ENCODE results near the gene FOXA3.

Gene FOXA3

GRCh38 chr19:45863840-45864628 lies at the start of gene FOXA3:
FOXA3 (plus strand) TSS chr19:45864326; CDS start chr19:45864457, 131 bp downstream.
- TF ChIP-seq CTCF (IDR thresholded peaks at IDR 0.05; ENCODE audit: extremely low read depth, missing control alignments), result peak; percentile 62
- DNase-seq (ENCODE audit: low spot score), result peak; percentile 95

GRCh38 chr19:45814851-45815480 lies 49.2 kb upstream of the FOXA3 start, which contains the start of gene RSPH6A:
RSPH6A (minus strand) TSS chr19:45815308; CDS start chr19:45815176, 132 bp downstream.
- DNase-seq (ENCODE audit: low spot score), result no peak
- no peak for TF ChIP-seq CTCF (IDR thresholded peaks at IDR 0.05; ENCODE audit: extremely low read depth, missing control alignments)

- no peak for TF ChIP-seq CTCF (IDR thresholded peaks at IDR 0.05; ENCODE audit: extremely low read depth, missing control alignments)
- no peak for DNase-seq (ENCODE audit: low spot score)
These were observed 48.5 kb upstream of the FOXA3 start for GRCh38 chr19:45815481-45816216.

GRCh38 chr19:45816236-45817009 lies 47.7 kb upstream of the FOXA3 start:
- no peak for TF ChIP-seq CTCF (IDR thresholded peaks at IDR 0.05; ENCODE audit: extremely low read depth, missing control alignments)
- DNase-seq (ENCODE audit: low spot score), result peak; percentile 42

GRCh38 chr19:45817010-45817724 lies 47.0 kb upstream of the FOXA3 start:
- DNase-seq (ENCODE audit: low spot score), result peak; percentile 99
- peak; percentile 93 for TF ChIP-seq CTCF (IDR thresholded peaks at IDR 0.05; ENCODE audit: extremely low read depth, missing control alignments)

- no peak for TF ChIP-seq CTCF (IDR thresholded peaks at IDR 0.05; ENCODE audit: extremely low read depth, missing control alignments)
- no peak for DNase-seq (ENCODE audit: low spot score)
These were observed 46.3 kb upstream of the FOXA3 start for GRCh38 chr19:45817725-45818301.
